Measurements from ENCODE around the gene IMMP1L. TPM values are rescaled to one million over a fixed set of nuclear protein-coding genes. Genes with fewer than 3 reads are reported as not detected.

The IMMP1L gene
- total RNA-seq, 1 experiment from 2014 or later, result 38.5 TPM

DNA sequence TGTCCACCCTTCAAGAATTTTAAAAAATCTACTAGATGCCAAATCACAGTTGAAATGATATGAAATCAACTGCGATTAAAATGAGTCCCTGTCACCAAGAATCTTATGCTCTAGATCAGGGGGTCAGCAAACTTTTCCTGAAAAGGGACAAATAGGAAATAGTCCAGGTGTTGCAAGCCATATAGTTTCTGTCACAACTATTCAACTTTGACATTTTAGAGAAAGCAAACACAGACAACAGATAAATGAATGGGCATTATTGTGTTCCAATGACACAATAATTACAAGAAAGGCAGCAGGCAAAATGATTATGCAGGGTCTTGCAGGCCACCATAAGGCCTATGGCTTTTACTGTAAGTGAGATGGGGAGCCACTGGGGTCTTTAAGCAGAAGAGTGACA lies 58.6 kb downstream of the IMMP1L start:
- Histone ChIP-seq H4K20me1 (ENCODE audit: insufficient read depth) (peaks cover 7% of the 10 kb centered on the region; the same call in 1 of the 2 replicates), H3K9me3 (ENCODE audit: control insufficient read depth in 1 of 2, insufficient read depth in 1 of 2, low read depth in 1 of 2, low read length in 2 of 2) (no peaks in the 10 kb centered on the region), H3K4me1 (ENCODE audit: control insufficient read depth in 1 of 2, insufficient read depth in 2 of 2, low read length in 2 of 2) (no peaks in the 10 kb centered on the region; a peak in 1 of 4 replicates), H3K27me3 (ENCODE audit: insufficient read depth, low read length) (no peaks in the 10 kb centered on the region), H3K27ac (ENCODE audit: low read depth, low read length) (no peak overlapping the region), H2AFZ (ENCODE audit: low read depth, low read length, poor library complexity, severe bottlenecking) (no peak overlapping the region), H3K4me2 (ENCODE audit: low read length) (no peak overlapping the region), H3K79me2 (ENCODE audit: insufficient read depth, low read length) (no peaks in the 10 kb centered on the region), H3K36me3 (ENCODE audit: control insufficient read depth in 1 of 2, insufficient read depth in 2 of 2, low read length in 2 of 2) (no peaks in the 10 kb centered on the region), H3K4me3 (replicated peaks in 1 of 2; ENCODE audit: low read depth in 1 of 2, low read length in 2 of 2) (no peak overlapping the region), H3K9ac (ENCODE audit: low read length) (no peak overlapping the region), H3K9me2 (ENCODE audit: insufficient read depth) (no peaks in the 10 kb centered on the region)
- CTCF ChIA-PET, result no interaction called here
- TF ChIP-seq, protein P1, sequence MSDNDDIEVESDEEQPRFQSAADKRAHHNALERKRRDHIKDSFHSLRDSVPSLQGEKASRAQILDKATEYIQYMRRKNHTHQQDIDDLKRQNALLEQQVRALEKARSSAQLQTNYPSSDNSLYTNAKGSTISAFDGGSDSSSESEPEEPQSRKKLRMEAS (IDR thresholded peaks at IDR 0.05), result no peak
- TF ChIP-seq RAD21 (IDR thresholded peaks at IDR 0.05; ENCODE audit: low read depth), result no peak
- no peak for TF ChIP-seq SP1 (IDR thresholded peaks at IDR 0.05; ENCODE audit: low read depth)
- no peak for DNase-seq (ENCODE audit: low read depth, low spot score)
- ATAC-seq, result no peak
- RAD21 ChIA-PET (ENCODE audit: low non-redundant PET in 1 of 2, low total read pairs in 2 of 2, uncharacterized antibody in 2 of 2, unreplicated experiment in 2 of 2), result no interaction called here
- BruUV-seq (replicated peaks), result no TSS peak
- intact Hi-C loops (cut with micrococcal nuclease), result no loop called here
- POLR2A ChIA-PET, result no interaction called here

DNA sequence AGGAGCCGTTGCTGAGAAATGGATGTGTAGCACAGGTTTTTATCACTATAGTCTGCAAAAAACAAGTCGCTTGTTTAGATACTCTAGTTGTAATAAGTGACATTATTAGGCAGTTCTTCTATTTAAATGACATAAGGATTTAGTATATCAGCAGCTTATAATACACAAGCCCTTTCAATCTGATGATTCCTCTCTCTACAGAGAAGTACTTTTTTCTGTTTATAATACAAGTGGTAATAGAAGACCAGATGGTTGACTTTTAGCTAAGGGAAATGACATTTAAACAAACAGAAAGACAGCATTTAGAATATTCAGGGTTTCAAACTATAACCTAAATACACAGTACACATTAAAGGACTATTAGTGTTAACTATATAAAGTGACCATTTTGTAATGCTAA lies 60.4 kb downstream of the IMMP1L start:
- Histone ChIP-seq H3K27ac (ENCODE audit: low read depth, low read length) (no peak overlapping the region), H3K4me1 (ENCODE audit: control insufficient read depth in 1 of 2, insufficient read depth in 2 of 2, low read length in 2 of 2) (no peaks in the 10 kb centered on the region; a peak in 1 of 4 replicates), H3K9me2 (ENCODE audit: insufficient read depth) (no peaks in the 10 kb centered on the region), H3K4me2 (ENCODE audit: low read length) (no peak overlapping the region), H3K9ac (ENCODE audit: low read length) (no peak overlapping the region), H3K4me3 (replicated peaks in 1 of 2; ENCODE audit: low read depth in 1 of 2, low read length in 2 of 2) (no peak overlapping the region), H3K9me3 (ENCODE audit: control insufficient read depth in 1 of 2, insufficient read depth in 1 of 2, low read depth in 1 of 2, low read length in 2 of 2) (no peaks in the 10 kb centered on the region), H4K20me1 (ENCODE audit: insufficient read depth) (no peaks in the 10 kb centered on the region), H3K36me3 (ENCODE audit: control insufficient read depth in 1 of 2, insufficient read depth in 2 of 2, low read length in 2 of 2) (no peaks in the 10 kb centered on the region), H3K79me2 (ENCODE audit: insufficient read depth, low read length) (no peaks in the 10 kb centered on the region), H3K27me3 (ENCODE audit: insufficient read depth, low read length) (no peaks in the 10 kb centered on the region), H2AFZ (ENCODE audit: low read depth, low read length, poor library complexity, severe bottlenecking) (no peak overlapping the region)
- no TSS peak for BruUV-seq (replicated peaks)
- ChIA-PET POLR2A (no interaction called here), CTCF (no interaction called here), RAD21 (ENCODE audit: low non-redundant PET in 1 of 2, low total read pairs in 2 of 2, uncharacterized antibody in 2 of 2, unreplicated experiment in 2 of 2) (no interaction called here)
- intact Hi-C loops (cut with micrococcal nuclease), result no loop called here
- ATAC-seq (no peak), DNase-seq (ENCODE audit: low read depth, low spot score) (no peak)
- TF ChIP-seq EGR1 (IDR thresholded peaks at IDR 0.05; ENCODE audit: low read depth) (no peak), SIN3A (IDR thresholded peaks at IDR 0.05; ENCODE audit: low read depth) (no peak), CBX3 (IDR thresholded peaks at IDR 0.05; ENCODE audit: low read depth) (no peak), POLR2AphosphoS5 (IDR thresholded peaks at IDR 0.05; ENCODE audit: low read depth, low read length) (no peak), RAD21 (IDR thresholded peaks at IDR 0.05; ENCODE audit: low read depth) (no peak), FOSL1 (IDR thresholded peaks at IDR 0.05; ENCODE audit: low read depth) (no peak), JUND (IDR thresholded peaks at IDR 0.05) (no peak), YY1 (IDR thresholded peaks at IDR 0.05; ENCODE audit: extremely low read depth, insufficient replicate concordance, low read depth, low read length) (no peak), ZFX (IDR thresholded peaks at IDR 0.05) (no peak), EZH2 (IDR thresholded peaks at IDR 0.05) (no peak), ELF1 (IDR thresholded peaks at IDR 0.05; ENCODE audit: borderline replicate concordance, low read depth) (no peak), POLR2A (IDR thresholded peaks at IDR 0.05; ENCODE audit: borderline replicate concordance, extremely low read depth, insufficient read depth, insufficient read length) (no peak), EZH2phosphoT487 (IDR thresholded peaks at IDR 0.05; ENCODE audit: borderline replicate concordance) (no peak)
- TF ChIP-seq, protein P2, sequence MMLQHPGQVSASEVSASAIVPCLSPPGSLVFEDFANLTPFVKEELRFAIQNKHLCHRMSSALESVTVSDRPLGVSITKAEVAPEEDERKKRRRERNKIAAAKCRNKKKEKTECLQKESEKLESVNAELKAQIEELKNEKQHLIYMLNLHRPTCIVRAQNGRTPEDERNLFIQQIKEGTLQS (IDR thresholded peaks at IDR 0.05), result no peak
- TF ChIP-seq, protein P3, sequence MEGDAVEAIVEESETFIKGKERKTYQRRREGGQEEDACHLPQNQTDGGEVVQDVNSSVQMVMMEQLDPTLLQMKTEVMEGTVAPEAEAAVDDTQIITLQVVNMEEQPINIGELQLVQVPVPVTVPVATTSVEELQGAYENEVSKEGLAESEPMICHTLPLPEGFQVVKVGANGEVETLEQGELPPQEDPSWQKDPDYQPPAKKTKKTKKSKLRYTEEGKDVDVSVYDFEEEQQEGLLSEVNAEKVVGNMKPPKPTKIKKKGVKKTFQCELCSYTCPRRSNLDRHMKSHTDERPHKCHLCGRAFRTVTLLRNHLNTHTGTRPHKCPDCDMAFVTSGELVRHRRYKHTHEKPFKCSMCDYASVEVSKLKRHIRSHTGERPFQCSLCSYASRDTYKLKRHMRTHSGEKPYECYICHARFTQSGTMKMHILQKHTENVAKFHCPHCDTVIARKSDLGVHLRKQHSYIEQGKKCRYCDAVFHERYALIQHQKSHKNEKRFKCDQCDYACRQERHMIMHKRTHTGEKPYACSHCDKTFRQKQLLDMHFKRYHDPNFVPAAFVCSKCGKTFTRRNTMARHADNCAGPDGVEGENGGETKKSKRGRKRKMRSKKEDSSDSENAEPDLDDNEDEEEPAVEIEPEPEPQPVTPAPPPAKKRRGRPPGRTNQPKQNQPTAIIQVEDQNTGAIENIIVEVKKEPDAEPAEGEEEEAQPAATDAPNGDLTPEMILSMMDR (IDR thresholded peaks at IDR 0.05 in 2 of 3, conservative IDR thresholded peaks at IDR 0.05 in 1 of 3; ENCODE audit: borderline replicate concordance in 1 of 3, insufficient read depth in 1 of 3, low read depth in 2 of 3, low read length in 2 of 3), result no peak
- TF ChIP-seq, protein P1 (IDR thresholded peaks at IDR 0.05), result no peak

Measured in HCT116 (cell line).